HCT116 (cell line): ENCODE results near the gene CELA3A. TPM values are rescaled to one million over a fixed set of nuclear protein-coding genes. Genes with fewer than 3 reads are reported as not detected.

Experiments
- ATAC-seq: fragments of 200-7000 bp; cut with Tn5 transposase; 2 replicates; pipeline ENCODE4 v1.9.1; 2020; ENCODE audit warnings: mild to moderate bottlenecking, moderate library complexity
- BruUV-seq: library from RNA; stranded (reverse); fragments of 400-500 nt; replicated peaks from 2 replicates; lab custom pipeline; 2021; lab: Mats Ljungman, UMichigan
- CTCF ChIA-PET: fragments of 300-600 bp; sonication (Branson Sonifier 250); formaldehyde crosslinking; loops from one replicate; lab custom pipeline; 2021; ENCODE audit warnings: antibody characterized with exemption; lab: Charles Lee
- POLR2A ChIA-PET: fragments of 300-600, 350-600 bp; sonication (Branson Sonifier 250); formaldehyde crosslinking; loops from one replicate; lab custom pipeline; 2021; ENCODE audit warnings: antibody characterized with exemption; lab: Charles Lee
- RAD21 ChIA-PET, 2 experiments: fragments of 300-600 bp; sonication (Branson Sonifier 250); formaldehyde crosslinking; loops; one replicate each; lab custom pipeline; 2023; ENCODE audit warnings: low total read pairs in 2 of 2; ENCODE audit not compliant: uncharacterized antibody in 2 of 2, unreplicated experiment in 2 of 2, low non-redundant PET in 1 of 2; lab: Charles Lee
- DNase-seq: peaks from one replicate; pipeline ENCODE4 v3.0.0-alpha.2; 2010; ENCODE audit warnings: low read depth, low spot score
- H2AFZ ChIP-seq: fragments of 200-600 bp; shearing (Covaris generic), sonication (generic); 2 replicates; pipeline ENCODE4 v1.6.1; 2017; ENCODE audit warnings: low read depth, mixed run types, mixed read lengths, antibody characterized with exemption, low read length; ENCODE audit not compliant: poor library complexity, severe bottlenecking
- H3K27ac ChIP-seq: 2 replicates; pipeline ENCODE4 v1.5.1; 2012; ENCODE audit warnings: low read depth, low read length
- H3K27me3 ChIP-seq: fragments of 200-600 bp; sonication (generic); 2 replicates; pipeline ENCODE4 v1.6.1; 2016; ENCODE audit warnings: mixed run types, low read length, mixed read lengths; ENCODE audit not compliant: insufficient read depth
- H3K36me3 ChIP-seq, 2 experiments: fragments of 200-500 bp in 1 of 2; fragments of 200-600 bp in 1 of 2; sonication (Bioruptor generic) in 1 of 2; sonication (generic) in 1 of 2; 2 replicates each; pipeline versions ENCODE4 v1.5.1 to v1.6.1; 2014 to 2016; ENCODE audit warnings: low read length in 2 of 2, inconsistent platforms in 1 of 2, mixed read lengths in 1 of 2, mixed run types in 1 of 2; ENCODE audit not compliant: insufficient read depth in 2 of 2, control insufficient read depth in 1 of 2
- H3K4me1 ChIP-seq, 2 experiments: fragments of 200-600 bp in 1 of 2; sonication (generic) in 1 of 2; 2 replicates each; pipeline versions ENCODE4 v1.5.1 to v1.6.1; 2012 to 2017; ENCODE audit warnings: low read length in 2 of 2, inconsistent platforms in 1 of 2, mild to moderate bottlenecking in 1 of 2, mixed read lengths in 1 of 2, mixed run types in 1 of 2, moderate library complexity in 1 of 2; ENCODE audit not compliant: insufficient read depth in 2 of 2, control insufficient read depth in 1 of 2
- H3K4me2 ChIP-seq: fragments of 200-600 bp; sonication (generic); 2 replicates; pipeline ENCODE4 v1.6.1; 2017; ENCODE audit warnings: mixed run types, low read length, mixed read lengths
- H3K4me3 ChIP-seq, 2 experiments: fragments of 200-600 bp in 1 of 2; sonication (generic) in 1 of 2; replicated peaks in 1 of 2; 2 replicates each; pipeline ENCODE4 v1.5.1; 2011 to 2016; ENCODE audit warnings: low read length in 2 of 2, control low read depth in 1 of 2, low read depth in 1 of 2, mild to moderate bottlenecking in 1 of 2, mixed read lengths in 1 of 2, mixed run types in 1 of 2
- H3K79me2 ChIP-seq: fragments of 200-600 bp; sonication (generic); 2 replicates; pipeline ENCODE4 v1.6.1; 2017; ENCODE audit warnings: mild to moderate bottlenecking, mixed run types, low read length, moderate library complexity, mixed read lengths; ENCODE audit not compliant: insufficient read depth
- H3K9ac ChIP-seq: fragments of 200-600 bp; sonication (generic); 2 replicates; pipeline ENCODE4 v1.6.1; 2016; ENCODE audit warnings: low read length, mixed read lengths
- H3K9me2 ChIP-seq: fragments of 200-600 bp; sonication (generic), shearing (Covaris generic); 2 replicates; pipeline ENCODE4 v1.6.1; 2017; ENCODE audit warnings: mixed run types, mild to moderate bottlenecking, moderate library complexity; ENCODE audit not compliant: insufficient read depth
- H3K9me3 ChIP-seq, 2 experiments: fragments of 200-500 bp in 1 of 2; fragments of 200-600 bp in 1 of 2; sonication (Bioruptor generic) in 1 of 2; sonication (generic) in 1 of 2; 2 replicates each; pipeline ENCODE4 v1.6.1; 2014 to 2017; ENCODE audit warnings: low read length in 2 of 2, mixed read lengths in 2 of 2, inconsistent platforms in 1 of 2, low read depth in 1 of 2, mild to moderate bottlenecking in 1 of 2, mixed run types in 1 of 2, moderate library complexity in 1 of 2; ENCODE audit not compliant: control insufficient read depth in 1 of 2, insufficient read depth in 1 of 2
- H4K20me1 ChIP-seq: fragments of 200-600 bp; sonication (generic), shearing (Covaris generic); 2 replicates; pipeline ENCODE4 v1.6.1; 2017; ENCODE audit warnings: mixed run types, mild to moderate bottlenecking, moderate library complexity; ENCODE audit not compliant: insufficient read depth
- CBX3 ChIP-seq: IDR thresholded peaks from 2 replicates; pipeline ENCODE4 v1.6.1; 2012; ENCODE audit warnings: low read depth
- CEBPB ChIP-seq: IDR thresholded peaks from 2 replicates; pipeline ENCODE4 v1.6.1; 2012; ENCODE audit warnings: low read depth
- EGR1 ChIP-seq: IDR thresholded peaks from 2 replicates; pipeline ENCODE4 v1.6.1; 2012; ENCODE audit warnings: low read depth
- ELF1 ChIP-seq: IDR thresholded peaks from 2 replicates; pipeline ENCODE4 v1.6.1; 2012; ENCODE audit warnings: low read depth, borderline replicate concordance
- EZH2 ChIP-seq: fragments of 200-600 bp; sonication (generic); IDR thresholded peaks from 2 replicates; pipeline ENCODE4 v1.6.1; 2017; ENCODE audit warnings: antibody characterized with exemption, mixed run types
- FOSL1 ChIP-seq: IDR thresholded peaks from 2 replicates; pipeline ENCODE4 v1.6.1; 2012; ENCODE audit warnings: low read depth
- JUND ChIP-seq: IDR thresholded peaks from 2 replicates; pipeline ENCODE4 v1.6.1; 2012
- MAX ChIP-seq: IDR thresholded peaks from 2 replicates; pipeline ENCODE4 v1.6.1; 2012
- POLR2A ChIP-seq: IDR thresholded peaks from 2 replicates; pipeline ENCODE4 v1.7.0; 2011; ENCODE audit warnings: borderline replicate concordance; ENCODE audit not compliant: insufficient read depth, insufficient read length; ENCODE audit errors: extremely low read depth
- RAD21 ChIP-seq: IDR thresholded peaks from 2 replicates; pipeline ENCODE4 v1.6.1; 2012; ENCODE audit warnings: low read depth, mild to moderate bottlenecking
- SRF ChIP-seq: IDR thresholded peaks from 2 replicates; pipeline ENCODE4 v1.6.1; 2012; ENCODE audit warnings: low read depth
- TCF7L2 ChIP-seq: IDR thresholded peaks from 2 replicates; pipeline ENCODE4 v1.7.0; 2011; ENCODE audit warnings: borderline replicate concordance, inconsistent platforms; ENCODE audit not compliant: insufficient read depth, insufficient read length; ENCODE audit errors: extremely low read depth
- YY1 ChIP-seq: IDR thresholded peaks from 2 replicates; pipeline ENCODE4 v1.6.1; 2011; ENCODE audit warnings: low read length, low read depth, moderate library complexity, mild to moderate bottlenecking; ENCODE audit not compliant: insufficient replicate concordance; ENCODE audit errors: extremely low read depth
- ZFX ChIP-seq: fragments of 450-650 bp; IDR thresholded peaks from 2 replicates; pipeline ENCODE4 v1.6.1; 2017
- ZNF274 ChIP-seq: fragments of 200-500 bp; sonication (Bioruptor generic); IDR thresholded peaks from 2 replicates; pipeline ENCODE4 v1.6.1; 2014; ENCODE audit warnings: mild to moderate bottlenecking, low read depth, low read length, inconsistent platforms
- intact Hi-C: fragments of 100-400 bp; cut with micrococcal nuclease; formaldehyde crosslinking; loops from 2 replicates; pipeline ENCODE4 v1.10.0; 2022
- total RNA-seq: library from RNA; stranded (reverse); gene quantifications from one replicate; pipeline ENCODE4 v1.2.1, GENCODE V29; 2021; ENCODE audit not compliant: unreplicated experiment
- TF ChIP-seq, protein P1 (sequence below): IDR thresholded peaks from 2 replicates; pipeline ENCODE4 v1.6.1; 2012

Gene CELA3A
- total RNA-seq, 1 experiment from 2014 or later: 9.0 TPM

- H3K9ac ChIP-seq: peak overlapping the region; percentile 97; the same call in 1 of the 2 replicates
- H3K9me2 ChIP-seq: no peaks in the 10 kb centered on the region
- peak overlapping the region; percentile 78 for H3K4me2 ChIP-seq
- ChIA-PET CTCF (interaction anchor here (1.0 to 1.7 kb wide), 3 partner anchors 12 to 28 kb away, joined by 3 to 4 read pairs (median 4); no protein-coding TSS in a partner anchor), RAD21 (interaction anchor here in 1 of 2 experiments (1.8 kb wide), 1 partner anchor 26 kb away, joined by 7 read pairs; no protein-coding TSS in a partner anchor), POLR2A (interaction anchor here (1.2 to 2.7 kb wide), 3 partner anchors 12 to 27 kb away, joined by 4 to 18 read pairs (median 4); no protein-coding TSS in a partner anchor)
- ATAC-seq (no peak), DNase-seq (no peak)
- intact Hi-C loops: loop anchor here (1.0 kb wide), 1 partner anchor 26 kb away; no protein-coding TSS in a partner anchor
- peak overlapping the region; percentile 74; the same call in 1 of the 2 replicates for H3K27ac ChIP-seq
- H2AFZ ChIP-seq: no peak overlapping the region
- H3K36me3 ChIP-seq: peaks cover 2 to 5% of the 10 kb centered on the region in 2 experiments; a peak in 2 of 4 replicates
- H3K27me3 ChIP-seq: no peaks in the 10 kb centered on the region
- no peaks in the 10 kb centered on the region for H3K9me3 ChIP-seq
- no TSS peak for BruUV-seq
- peak overlapping the region; percentile 77 to 95; a peak in 2 of 4 replicates for H3K4me3 ChIP-seq
- H3K4me1 ChIP-seq: peaks cover 23 to 43% of the 10 kb centered on the region in 2 experiments
- peaks cover 23% of the 10 kb centered on the region; the same call in 1 of the 2 replicates for H4K20me1 ChIP-seq
- TF ChIP-seq ZFX (no peak), RAD21 (no peak), JUND (no peak)
- H3K79me2 ChIP-seq: peaks cover 39% of the 10 kb centered on the region
These were observed 50.2 kb downstream of the CELA3A start for GRCh38 chr1:22051607-22052114.

DNA sequence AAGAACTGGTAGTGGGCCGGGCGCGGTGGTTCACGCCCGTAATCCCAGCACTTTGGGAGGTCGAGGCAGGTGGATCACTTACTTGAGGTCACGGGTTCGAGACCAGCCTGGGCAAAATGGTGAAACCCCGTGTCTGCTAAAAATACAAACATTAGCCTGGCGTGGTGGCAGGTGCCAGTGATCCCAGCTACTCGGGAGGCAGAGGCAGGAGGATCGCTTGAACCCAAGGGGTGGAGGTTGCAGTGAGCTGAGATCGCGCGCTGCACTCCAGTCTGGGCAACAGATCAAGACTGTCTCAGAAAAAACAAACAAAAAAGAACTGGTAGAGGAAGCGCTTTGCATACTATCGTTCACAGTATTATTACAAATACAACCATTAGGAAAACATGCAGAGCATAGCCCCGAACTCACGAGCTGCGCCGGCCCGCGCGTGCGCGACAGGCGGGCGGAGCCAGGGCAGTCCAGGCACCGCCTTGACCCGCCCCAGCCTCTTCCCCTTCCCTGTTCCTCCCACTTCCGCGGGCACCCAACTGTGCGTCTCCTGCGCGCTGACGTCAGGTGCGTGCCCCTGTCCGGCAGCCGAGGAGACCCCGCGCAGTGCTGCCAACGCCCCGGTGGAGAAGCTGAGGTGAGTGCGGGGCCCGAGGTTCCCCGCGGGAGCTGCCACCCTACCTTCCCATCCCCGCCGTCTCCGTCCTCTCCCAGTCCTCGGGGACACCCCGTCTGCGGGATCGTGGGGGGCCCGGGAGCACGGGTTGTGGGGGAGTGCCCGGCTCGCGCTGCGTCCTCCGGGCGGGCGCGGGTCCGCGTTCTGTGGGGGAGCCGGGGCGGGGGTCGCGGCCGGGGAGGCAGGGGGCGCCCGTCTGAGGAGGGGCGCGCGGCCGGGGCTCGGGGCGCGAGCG, 50.9 kb downstream of the CELA3A start, which contains the start of gene CDC42:
CDC42 (plus strand) TSS at position 595 of the 902 bp plus-strand sequence. CDS start 25,770 bp downstream, outside the sequence.
- Histone ChIP-seq H3K36me3 (peaks cover 2 to 12% of the 10 kb centered on the region in 2 experiments; a peak in 2 of 4 replicates), H4K20me1 (peaks cover 26% of the 10 kb centered on the region; the same call in 1 of the 2 replicates), H3K9me3 (no peaks in the 10 kb centered on the region), H3K9ac (peak within 1 kb of the TSS; percentile 97), H3K4me1 (peaks cover 23 to 43% of the 10 kb centered on the region in 2 experiments), H3K27me3 (no peaks in the 10 kb centered on the region), H3K79me2 (peaks cover 46% of the 10 kb centered on the region), H3K4me2 (peak within 1 kb of the TSS; percentile 78), H3K27ac (peak within 1 kb of the TSS; percentile 74), H2AFZ (no peak within 1 kb of the TSS), H3K9me2 (no peaks in the 10 kb centered on the region), H3K4me3 (peak within 1 kb of the TSS; percentile 77 to 95)
- ChIA-PET RAD21 (interaction anchor here in 1 of 2 experiments (1.8 kb wide), 1 partner anchor 27 kb away, joined by 7 read pairs; no protein-coding TSS in a partner anchor), CTCF (interaction anchor here (1.0 to 1.7 kb wide), 4 partner anchors 12 to 29 kb away, joined by 3 to 4 read pairs (median 4); no protein-coding TSS in a partner anchor), POLR2A (interaction anchor here (1.2 to 2.7 kb wide), 4 partner anchors 10 to 27 kb away, joined by 3 to 18 read pairs (median 4); no protein-coding TSS in a partner anchor)
- DNase-seq: peak; percentile 86
- BruUV-seq: no TSS peak
- ATAC-seq: peak; percentile 96
- intact Hi-C loops: loop anchor here (1.0 kb wide), 1 partner anchor 27 kb away; no protein-coding TSS in a partner anchor
- peak; percentile 47 for TF ChIP-seq YY1
- peak; percentile 84 for TF ChIP-seq POLR2A
- no peak for TF ChIP-seq JUND
- TF ChIP-seq, protein P1, sequence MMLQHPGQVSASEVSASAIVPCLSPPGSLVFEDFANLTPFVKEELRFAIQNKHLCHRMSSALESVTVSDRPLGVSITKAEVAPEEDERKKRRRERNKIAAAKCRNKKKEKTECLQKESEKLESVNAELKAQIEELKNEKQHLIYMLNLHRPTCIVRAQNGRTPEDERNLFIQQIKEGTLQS: no peak
- TF ChIP-seq TCF7L2: no peak
- TF ChIP-seq SRF: no peak
- no peak for TF ChIP-seq EGR1
- no peak for TF ChIP-seq FOSL1
- no peak for TF ChIP-seq ZNF274
- TF ChIP-seq ZFX: peak; percentile 47; the same call in 1 of the 2 replicates
- TF ChIP-seq MAX: no peak; the same call in 1 of the 2 replicates
- TF ChIP-seq ELF1: peak; percentile 73; the same call in 1 of the 2 replicates
- no peak for TF ChIP-seq CEBPB
- TF ChIP-seq CBX3: no peak; the same call in 1 of the 2 replicates
- no peak for TF ChIP-seq EZH2
